Measurements from ENCODE around the gene HFE.
"Not testable (repeated sequence)": the region's sequence is repeated elsewhere in the genome, so short reads cannot be mapped to it uniquely, and the experiment has no call there.

HFE gene

GRCh38 chr6:26059941-26060340, 27.3 kb upstream of the HFE start:
- no peak for DNase-seq (ENCODE audit: low read depth)

DNA sequence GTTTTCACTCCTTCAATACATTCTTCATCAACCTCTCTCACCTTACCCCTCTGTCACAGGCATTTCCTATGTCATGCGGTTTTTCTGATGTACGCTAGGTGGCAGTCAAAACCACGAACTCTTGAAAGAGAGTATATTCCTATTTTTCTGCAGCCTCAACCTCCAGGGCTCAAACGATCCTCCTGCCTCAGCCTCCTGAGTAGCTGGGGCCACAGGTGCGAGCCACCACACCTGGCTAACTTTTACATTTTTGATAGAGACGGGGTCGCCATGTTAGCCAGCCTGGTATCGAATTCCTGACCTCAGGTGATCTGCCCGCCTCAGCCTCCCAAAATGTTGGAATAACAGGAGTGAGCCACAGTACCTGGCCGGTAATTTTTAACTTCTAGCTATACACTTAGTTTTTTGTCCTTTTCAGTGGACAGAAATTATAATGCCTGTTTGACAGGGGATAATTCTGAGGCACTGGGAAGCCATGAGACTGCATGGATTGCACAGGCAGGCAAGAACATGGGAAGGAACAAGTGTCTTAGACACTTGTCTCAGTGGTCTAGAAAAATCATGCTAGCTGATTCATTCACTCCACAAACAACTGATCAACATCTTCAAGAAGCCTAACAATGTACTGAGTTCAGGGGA, 22.5 kb upstream of the HFE start:
- no peak for DNase-seq (ENCODE audit: low read depth)

DNA sequence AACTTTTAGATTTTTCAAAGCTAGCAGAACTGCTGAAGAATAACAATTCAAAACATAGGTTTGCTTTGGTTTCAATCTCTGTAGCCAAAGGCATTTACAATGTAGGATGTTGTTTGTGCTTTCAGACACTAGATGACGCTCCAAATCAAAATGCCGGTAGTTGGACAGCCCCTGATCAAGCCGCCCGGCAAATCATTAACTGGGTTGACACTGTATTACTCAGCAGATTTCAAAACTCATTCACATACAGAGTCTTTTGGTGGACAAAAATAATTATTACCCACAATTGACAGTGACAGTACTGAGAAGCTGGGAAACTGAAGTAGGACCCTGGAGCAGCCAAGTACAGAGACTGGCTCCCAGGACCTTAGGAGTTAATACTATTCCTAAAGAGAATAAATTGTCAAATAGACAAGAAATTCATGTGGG, 21.3 kb upstream of the HFE start:
- DNase-seq (ENCODE audit: low read depth) = no peak

DNA sequence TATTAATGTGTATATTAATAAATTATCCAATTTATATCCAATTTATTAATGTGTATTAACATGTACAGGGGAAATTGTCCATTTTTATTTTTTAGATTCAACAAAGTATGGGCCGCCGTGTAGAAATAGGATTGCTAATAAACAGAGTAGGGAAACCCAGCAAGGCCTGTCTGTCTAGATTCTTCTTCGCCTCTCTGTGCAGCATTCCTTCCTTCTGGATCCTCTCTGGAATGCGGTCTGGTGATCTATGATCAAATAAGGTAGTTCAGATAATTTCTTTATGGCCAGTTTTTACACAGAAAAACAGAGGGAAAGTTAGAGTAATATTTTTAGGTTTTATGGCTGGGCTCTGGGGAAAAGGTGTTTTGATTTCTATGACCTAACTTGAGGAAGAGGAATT, 19.9 kb upstream of the HFE start:
- DNase-seq (ENCODE audit: low read depth) = no peak

DNA sequence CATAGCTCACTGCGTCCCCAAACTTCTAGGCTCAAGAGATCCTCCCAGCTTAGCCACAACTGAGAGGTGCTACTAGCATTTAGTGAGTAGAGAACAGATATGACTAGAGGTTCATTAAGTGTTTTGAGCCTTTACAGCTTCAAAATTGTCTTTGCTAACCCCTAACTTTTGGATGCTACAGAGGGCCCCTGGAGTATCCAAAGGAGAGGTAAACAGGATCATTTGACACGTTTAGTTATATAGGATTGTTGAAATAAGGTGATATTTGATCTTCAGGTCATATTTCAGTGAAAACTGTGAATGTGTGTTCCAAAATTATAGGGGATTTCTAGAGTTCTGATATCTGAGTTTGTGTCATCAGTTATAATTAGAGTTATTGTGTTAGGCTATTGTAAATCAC, 19.2 kb upstream of the HFE start:
- no peak for DNase-seq (ENCODE audit: low read depth)

GRCh38 chr6:26071135-26071534, 16.1 kb upstream of the HFE start:
- no peak for DNase-seq (ENCODE audit: low read depth)

DNA sequence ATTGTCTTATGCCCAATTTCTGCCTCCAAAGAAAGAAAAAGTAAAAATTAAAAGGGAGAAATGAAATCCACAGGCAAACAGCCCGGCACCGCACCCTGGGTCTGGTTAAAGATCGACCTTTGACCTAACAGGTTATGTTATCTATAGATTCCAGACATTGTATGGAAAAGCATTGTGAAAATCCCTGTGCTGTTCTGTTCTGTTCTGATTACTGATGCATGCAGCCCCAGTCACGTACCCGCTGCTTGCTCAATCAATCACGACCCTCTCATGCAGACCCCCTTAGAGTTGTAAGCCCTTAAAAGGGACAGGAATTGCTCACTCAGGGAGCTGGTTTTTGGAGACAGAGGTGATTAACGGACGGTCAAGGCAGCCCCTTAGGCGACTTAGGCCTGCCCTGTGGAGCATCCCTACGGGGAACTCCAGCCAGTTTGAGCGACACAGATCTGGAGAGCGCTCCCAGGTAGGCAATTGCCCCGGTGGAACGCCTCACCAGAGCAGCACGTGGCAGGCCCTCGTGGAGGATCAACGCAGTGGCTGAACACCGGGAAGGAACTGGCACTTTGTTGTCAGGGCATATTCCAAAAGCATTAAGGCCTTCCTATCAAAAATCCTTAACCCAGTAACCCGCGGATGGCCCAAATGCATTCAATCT, 12.0 kb upstream of the HFE start:
- DNase-seq (ENCODE audit: low read depth) = no peak

DNA sequence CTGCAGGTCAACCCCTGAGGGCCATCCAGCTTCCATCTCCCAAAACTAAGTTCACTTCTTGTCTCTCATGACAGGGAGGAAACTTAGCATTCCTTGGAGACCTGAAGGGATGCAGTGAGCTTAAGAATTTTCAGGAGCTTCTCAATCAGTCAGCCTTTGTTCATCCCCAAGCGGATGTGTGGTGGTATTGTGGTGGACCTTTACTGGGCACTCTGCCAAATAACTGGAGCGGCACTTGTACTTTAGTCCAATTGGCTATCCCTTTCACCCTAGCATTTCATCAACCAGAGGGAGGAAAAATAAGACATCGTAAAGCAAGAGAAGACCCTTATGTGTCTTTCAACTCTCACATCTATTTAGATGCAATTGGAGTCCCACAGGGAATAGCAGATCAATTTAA, 9.2 kb upstream of the HFE start:
- not testable (repeated sequence) for DNase-seq (ENCODE audit: low read depth)

DNA sequence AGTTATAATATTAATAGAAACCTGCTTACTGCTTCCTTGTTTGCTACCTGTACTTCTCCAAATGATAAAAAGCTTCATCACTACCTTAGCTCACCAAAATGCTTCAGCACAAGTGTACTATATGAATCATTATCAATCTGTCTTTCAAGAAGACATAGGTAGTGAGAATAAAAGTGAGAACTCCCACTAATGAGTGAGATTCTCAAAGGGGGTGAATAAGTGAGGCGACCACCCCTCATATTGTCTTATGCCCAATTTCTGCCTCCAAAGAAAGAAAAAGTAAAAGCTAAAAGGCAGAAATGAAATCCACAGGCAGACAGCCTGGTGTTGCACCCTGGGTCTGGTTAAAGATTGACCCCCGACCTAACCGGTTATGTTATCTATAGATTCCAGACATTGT, 6.1 kb upstream of the HFE start:
- not testable (repeated sequence) for DNase-seq (ENCODE audit: low read depth)

GRCh38 chr6:26086211-26086610, 1.0 kb upstream of the HFE start:
- DNase-seq (ENCODE audit: low read depth) = no peak

- no peak for DNase-seq (ENCODE audit: low read depth)
Observed at GRCh38 chr6:26088344-26088743, 1.1 kb downstream of the HFE start.

DNA sequence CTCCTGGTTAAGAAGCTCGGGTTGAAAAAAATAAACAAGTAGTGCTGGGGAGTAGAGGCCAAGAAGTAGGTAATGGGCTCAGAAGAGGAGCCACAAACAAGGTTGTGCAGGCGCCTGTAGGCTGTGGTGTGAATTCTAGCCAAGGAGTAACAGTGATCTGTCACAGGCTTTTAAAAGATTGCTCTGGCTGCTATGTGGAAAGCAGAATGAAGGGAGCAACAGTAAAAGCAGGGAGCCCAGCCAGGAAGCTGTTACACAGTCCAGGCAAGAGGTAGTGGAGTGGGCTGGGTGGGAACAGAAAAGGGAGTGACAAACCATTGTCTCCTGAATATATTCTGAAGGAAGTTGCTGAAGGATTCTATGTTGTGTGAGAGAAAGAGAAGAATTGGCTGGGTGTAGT, 2.0 kb downstream of the HFE start:
- DNase-seq (ENCODE audit: low read depth) = no peak

DNA sequence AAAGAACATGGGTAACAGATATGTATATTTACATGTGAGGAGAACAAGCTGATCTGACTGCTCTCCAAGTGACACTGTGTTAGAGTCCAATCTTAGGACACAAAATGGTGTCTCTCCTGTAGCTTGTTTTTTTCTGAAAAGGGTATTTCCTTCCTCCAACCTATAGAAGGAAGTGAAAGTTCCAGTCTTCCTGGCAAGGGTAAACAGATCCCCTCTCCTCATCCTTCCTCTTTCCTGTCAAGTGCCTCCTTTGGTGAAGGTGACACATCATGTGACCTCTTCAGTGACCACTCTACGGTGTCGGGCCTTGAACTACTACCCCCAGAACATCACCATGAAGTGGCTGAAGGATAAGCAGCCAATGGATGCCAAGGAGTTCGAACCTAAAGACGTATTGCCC, 5.2 kb downstream of the HFE start:
- DNase-seq (ENCODE audit: low read depth) = no peak

- no peak for DNase-seq (ENCODE audit: low read depth)
Observed at GRCh38 chr6:26094036-26094435, 6.8 kb downstream of the HFE start.

GRCh38 chr6:26097268-26097875, 10.1 kb downstream of the HFE start:
- DNase-seq (ENCODE audit: low read depth) = peak; percentile 10

DNA sequence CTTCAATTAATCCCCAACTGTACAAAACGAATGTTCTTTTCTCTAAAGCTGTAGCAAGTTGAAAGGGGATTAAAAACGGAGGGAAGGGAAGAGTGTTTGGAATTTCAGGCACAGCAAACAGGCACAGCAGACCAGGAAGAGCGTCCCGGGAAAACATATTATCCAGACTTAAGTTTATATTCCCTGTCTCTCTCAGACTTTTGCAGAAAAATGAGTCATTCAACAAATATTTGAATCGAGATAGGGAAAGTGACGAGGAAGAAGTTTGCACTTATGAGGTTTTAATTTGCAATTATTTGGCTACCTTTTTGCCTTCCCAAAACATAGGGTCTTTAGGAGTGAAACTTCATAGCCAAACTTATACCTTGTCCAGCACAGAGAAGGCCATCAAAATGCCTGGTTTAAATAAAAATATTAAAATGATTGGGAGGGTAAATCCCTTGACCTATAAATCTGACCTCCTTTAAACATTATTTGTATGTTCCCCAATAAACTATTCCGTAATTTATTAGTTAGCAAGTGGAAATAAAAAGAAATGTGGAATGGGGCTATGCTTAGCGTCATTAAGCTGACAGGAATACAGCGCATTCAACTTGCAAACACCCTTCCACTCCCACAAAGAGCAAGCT, 16.0 kb downstream of the HFE start:
- DNase-seq (ENCODE audit: low read depth) = no peak

DNA sequence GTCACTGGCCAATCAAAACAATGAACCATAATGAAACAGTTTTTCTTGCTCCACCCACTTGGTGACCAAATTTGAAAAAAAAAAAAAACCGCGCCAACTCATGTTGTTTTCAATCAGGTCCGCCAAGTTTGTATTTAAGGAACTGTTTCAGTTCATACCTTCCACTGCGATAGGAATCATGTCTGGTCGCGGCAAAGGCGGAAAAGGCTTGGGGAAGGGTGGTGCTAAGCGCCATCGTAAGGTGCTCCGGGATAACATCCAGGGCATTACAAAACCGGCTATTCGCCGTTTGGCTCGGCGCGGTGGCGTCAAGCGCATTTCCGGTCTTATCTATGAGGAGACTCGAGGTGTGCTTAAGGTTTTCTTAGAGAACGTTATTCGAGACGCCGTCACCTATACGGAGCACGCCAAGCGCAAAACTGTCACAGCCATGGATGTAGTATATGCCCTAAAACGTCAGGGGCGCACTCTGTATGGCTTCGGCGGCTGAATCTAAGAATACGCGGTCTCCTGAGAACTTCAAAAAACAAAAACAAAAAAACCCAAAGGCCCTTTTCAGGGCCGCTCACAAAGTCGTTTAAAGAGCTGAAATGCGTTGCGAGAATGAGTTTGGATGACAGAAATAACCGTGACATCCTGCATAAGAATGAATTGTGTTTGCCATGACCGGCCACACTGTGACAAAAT, 16.7 kb downstream of the HFE start:
- peak; percentile 87 for DNase-seq (ENCODE audit: low read depth)

- DNase-seq (ENCODE audit: low read depth) = no peak
Observed at GRCh38 chr6:26104457-26105108, 17.4 kb downstream of the HFE start.

- no peak for DNase-seq (ENCODE audit: low read depth)
Observed at GRCh38 chr6:26105109-26105730, 18.0 kb downstream of the HFE start.

DNA sequence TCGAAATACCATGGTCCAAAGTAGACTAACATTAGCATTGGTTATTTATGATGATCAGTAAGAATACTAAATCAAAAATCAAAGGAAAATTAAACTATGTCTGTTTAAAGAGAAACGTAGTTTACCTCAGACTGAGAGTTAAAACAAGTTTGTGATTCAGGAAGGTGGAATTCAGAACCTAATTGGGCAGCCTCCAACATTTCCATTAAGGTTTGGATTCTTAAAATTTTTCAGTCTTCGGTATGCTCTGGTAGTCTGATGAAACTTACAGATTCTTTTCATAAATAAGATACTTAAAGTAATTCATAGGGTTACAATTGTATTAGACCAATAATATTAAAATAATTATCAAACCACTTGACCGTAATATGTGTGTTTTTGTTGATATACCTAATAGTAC, 18.6 kb downstream of the HFE start:
- DNase-seq (ENCODE audit: low read depth) = no peak

- no peak for DNase-seq (ENCODE audit: low read depth)
Observed at GRCh38 chr6:26107935-26108334, 20.7 kb downstream of the HFE start.

DNA sequence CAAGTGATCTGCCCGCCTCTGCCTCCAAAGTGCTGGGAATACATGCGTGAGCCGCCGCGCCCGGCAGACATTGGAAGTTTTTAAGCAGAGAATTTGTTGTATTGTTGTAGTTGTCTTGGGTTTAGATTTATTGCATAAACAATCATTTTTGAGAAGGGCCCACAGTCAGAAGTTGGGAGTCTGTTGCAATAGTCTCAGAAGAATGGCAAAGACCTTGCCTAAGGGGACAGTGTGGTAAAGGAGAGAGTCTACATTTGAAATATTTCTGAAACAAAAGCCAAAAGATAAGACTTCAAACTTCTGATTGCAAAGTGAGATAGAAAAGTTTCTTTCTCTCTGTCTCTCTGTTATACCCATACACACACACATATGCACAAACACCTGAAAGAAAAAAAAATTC, 22.5 kb downstream of the HFE start:
- DNase-seq (ENCODE audit: low read depth) = no peak

Measured in non-pigmented ciliary epithelial cell (primary cell).